Karpas-422 (cell line): ENCODE results near the gene CEP295NL. TPM values are rescaled to one million over a fixed set of nuclear protein-coding genes. Genes with fewer than 3 reads are reported as not detected.

ENCODE experiments used
- DNase-seq: peaks from one replicate; pipeline ENCODE4 v3.0.0-alpha.2; 2015
- H2AFZ ChIP-seq: fragments of 200-600 bp; sonication (generic); 2 replicates; pipeline ENCODE4 v1.6.1; 2014; ENCODE audit warnings: antibody characterized with exemption, low read length, mixed read lengths
- H3K27ac ChIP-seq: fragments of 200-600 bp; sonication (generic); 2 replicates; pipeline ENCODE4 v1.5.1; 2014; ENCODE audit warnings: mild to moderate bottlenecking, low read length, moderate library complexity
- H3K27me3 ChIP-seq: fragments of 200-600 bp; sonication (generic); 2 replicates; pipeline ENCODE4 v1.6.1; 2014; ENCODE audit warnings: low read length, mixed read lengths
- H3K36me3 ChIP-seq: fragments of 200-600 bp; sonication (generic); 2 replicates; pipeline ENCODE4 v1.6.1; 2014; ENCODE audit warnings: low read length, mixed read lengths; ENCODE audit not compliant: insufficient read depth
- H3K4me1 ChIP-seq: fragments of 200-600 bp; sonication (generic); 2 replicates; pipeline ENCODE4 v1.6.1; 2014; ENCODE audit warnings: mild to moderate bottlenecking, low read length, mixed read lengths
- H3K4me2 ChIP-seq: fragments of 200-600 bp; sonication (generic); 2 replicates; pipeline ENCODE4 v1.6.1; 2014; ENCODE audit warnings: low read length, low read depth, mild to moderate bottlenecking; ENCODE audit not compliant: poor library complexity, severe bottlenecking
- H3K4me3 ChIP-seq: fragments of 200-600 bp; sonication (generic); 2 replicates; pipeline ENCODE4 v1.5.1; 2014; ENCODE audit warnings: mild to moderate bottlenecking, antibody characterized with exemption, low read length, mixed read lengths
- H3K79me2 ChIP-seq: fragments of 200-600 bp; sonication (generic); 2 replicates; pipeline ENCODE4 v1.6.1; 2014; ENCODE audit warnings: mild to moderate bottlenecking, low read length, mixed read lengths
- H3K9ac ChIP-seq: fragments of 200-600 bp; sonication (generic); 2 replicates; pipeline ENCODE4 v1.6.0; 2014; ENCODE audit warnings: low read length
- H3K9me2 ChIP-seq: fragments of 200-600 bp; sonication (generic), shearing (Covaris generic); replicated peaks from 2 replicates; pipeline ENCODE4 v1.6.0; 2014; ENCODE audit warnings: mild to moderate bottlenecking, low read length, moderate library complexity; ENCODE audit not compliant: insufficient read depth
- H3K9me3 ChIP-seq: fragments of 300-700, 200-600 bp; sonication (generic); 2 replicates; pipeline ENCODE4 v1.6.1; 2014; ENCODE audit warnings: low read length, mixed read lengths
- H4K20me1 ChIP-seq: fragments of 200-600 bp; sonication (generic); 2 replicates; pipeline ENCODE4 v1.6.1; 2014; ENCODE audit warnings: mild to moderate bottlenecking, antibody characterized with exemption, low read length, low read depth; ENCODE audit not compliant: insufficient read depth
- total RNA-seq: library from RNA; depleted of rRNA; stranded (reverse); fragments of >200 nt; shearing (Covaris generic); gene quantifications from 2 replicates; pipeline ENCODE4 v1.2.3, GENCODE V29; 2014; ENCODE audit warnings: low replicate concordance; rRNA removed

Gene CEP295NL, protein sequence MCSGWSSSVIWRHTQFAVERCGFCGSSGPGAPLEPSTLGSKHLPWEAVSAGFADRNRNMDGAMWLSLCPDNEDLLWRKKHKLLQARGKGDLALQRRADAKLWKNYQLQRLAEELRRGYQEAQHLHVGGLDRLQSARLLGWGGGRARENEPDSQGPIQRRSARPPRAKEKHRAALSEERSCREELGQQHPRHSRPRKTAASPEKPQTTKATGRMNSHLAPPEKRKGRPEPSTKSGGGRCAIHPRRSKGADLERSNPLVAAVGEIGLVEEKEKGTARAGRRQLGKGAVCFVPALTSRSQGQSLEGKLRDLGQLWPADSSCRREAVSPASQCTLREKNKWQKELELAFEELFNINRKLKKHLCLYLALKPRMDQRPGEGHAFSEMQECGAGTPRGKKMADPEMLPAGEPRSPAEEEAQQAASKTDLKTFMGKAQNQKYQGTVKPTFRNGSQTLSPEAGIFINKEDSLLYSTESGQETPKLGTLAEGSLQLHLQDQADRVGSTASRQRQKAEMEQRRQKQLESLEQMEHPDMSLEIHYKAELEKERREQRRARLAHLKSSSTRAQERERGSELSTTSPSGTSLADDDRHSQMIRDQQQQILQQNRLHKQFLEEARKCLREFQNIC
- not detected in 2 replicates for total RNA-seq

GRCh38 chr17:78903101-78903779 lies at the start of gene CEP295NL:
Gene CEP295NL (minus strand): TSS chr17:78903201. CDS start chr17:78901828, 1,373 bp downstream.
- H3K9me2 ChIP-seq = no peaks in the 10 kb centered on the region
- no peak within 1 kb of the TSS for H3K27ac ChIP-seq
- no peak for DNase-seq
- no peak within 1 kb of the TSS for H3K4me2 ChIP-seq
- H3K9ac ChIP-seq = no peak within 1 kb of the TSS
- H3K36me3 ChIP-seq = no peaks in the 10 kb centered on the region
- H3K79me2 ChIP-seq = no peaks in the 10 kb centered on the region
- no peaks in the 10 kb centered on the region for H3K9me3 ChIP-seq
- no peaks in the 10 kb centered on the region for H3K4me1 ChIP-seq
- H3K27me3 ChIP-seq = no peaks in the 10 kb centered on the region
- H3K4me3 ChIP-seq = no peak within 1 kb of the TSS
- H4K20me1 ChIP-seq = no peaks in the 10 kb centered on the region
- no peak within 1 kb of the TSS for H2AFZ ChIP-seq

DNA sequence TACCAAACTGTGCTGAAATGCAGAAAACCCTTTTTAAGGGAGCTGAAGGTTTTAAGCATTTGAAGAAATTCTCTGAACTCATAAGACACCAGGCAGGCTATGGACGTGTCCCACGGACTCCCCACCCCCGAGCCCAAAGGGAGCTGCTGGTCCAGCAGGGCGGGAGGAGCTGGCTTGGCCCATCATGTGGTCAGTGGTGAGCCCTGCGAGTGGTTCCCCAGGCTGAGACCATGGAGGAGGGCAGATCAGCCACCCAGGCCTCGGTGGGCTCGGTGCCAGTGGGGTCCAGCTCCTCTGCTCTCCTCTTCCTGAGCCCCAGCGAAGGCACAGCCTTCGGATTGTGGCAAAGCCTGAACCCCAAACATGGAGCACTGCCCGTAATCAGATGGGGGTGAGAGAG lies 49.7 kb upstream of the CEP295NL start:
- Histone ChIP-seq H3K9me3 (peaks cover 12% of the 10 kb centered on the region), H4K20me1 (no peaks in the 10 kb centered on the region), H3K4me3 (no peak overlapping the region), H3K4me1 (no peaks in the 10 kb centered on the region), H3K79me2 (no peaks in the 10 kb centered on the region), H3K27ac (no peak overlapping the region), H2AFZ (no peak overlapping the region), H3K36me3 (no peaks in the 10 kb centered on the region), H3K9me2 (no peaks in the 10 kb centered on the region), H3K27me3 (no peaks in the 10 kb centered on the region; the same call in 1 of the 2 replicates), H3K4me2 (no peak overlapping the region), H3K9ac (no peak overlapping the region)
- no peak for DNase-seq

DNA sequence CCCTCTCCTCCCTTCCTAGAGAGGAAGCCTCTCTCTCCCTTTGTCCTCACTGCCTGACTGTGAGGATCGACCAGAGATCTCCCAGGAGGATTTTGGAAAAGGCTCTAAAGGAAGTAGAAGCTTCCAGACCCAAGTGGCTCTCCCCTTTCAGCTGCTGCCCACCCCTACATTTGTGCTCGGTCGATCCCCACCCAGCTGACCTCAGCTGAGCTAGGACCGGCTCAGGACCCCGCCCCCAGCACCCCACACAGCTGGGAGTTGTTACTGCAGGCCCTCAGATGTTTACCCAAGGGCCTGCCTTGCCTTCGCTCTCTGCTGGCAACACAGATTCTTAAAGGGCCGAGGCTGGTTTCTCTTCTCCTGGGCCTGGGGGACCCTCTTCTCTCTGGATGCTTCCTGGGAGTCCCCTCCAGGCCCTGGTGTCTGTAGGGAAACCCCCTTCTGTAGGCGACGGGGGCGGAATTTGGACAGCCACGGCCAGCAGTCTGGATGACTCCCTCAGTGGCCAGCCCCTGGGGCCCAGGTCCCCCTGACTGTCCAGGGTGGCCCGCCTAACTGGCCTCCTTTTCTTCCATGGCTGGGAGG lies 49.1 kb upstream of the CEP295NL start:
- no peak for DNase-seq
- no peak overlapping the region for H3K9ac ChIP-seq
- no peaks in the 10 kb centered on the region for H3K36me3 ChIP-seq
- no peaks in the 10 kb centered on the region for H3K9me2 ChIP-seq
- H3K4me3 ChIP-seq = no peak overlapping the region
- H3K27me3 ChIP-seq = no peaks in the 10 kb centered on the region; the same call in 1 of the 2 replicates
- no peak overlapping the region for H3K27ac ChIP-seq
- no peak overlapping the region for H3K4me2 ChIP-seq
- peaks cover 12% of the 10 kb centered on the region for H3K9me3 ChIP-seq
- no peaks in the 10 kb centered on the region for H3K79me2 ChIP-seq
- no peaks in the 10 kb centered on the region for H4K20me1 ChIP-seq
- no peak overlapping the region for H2AFZ ChIP-seq
- H3K4me1 ChIP-seq = no peaks in the 10 kb centered on the region

DNA sequence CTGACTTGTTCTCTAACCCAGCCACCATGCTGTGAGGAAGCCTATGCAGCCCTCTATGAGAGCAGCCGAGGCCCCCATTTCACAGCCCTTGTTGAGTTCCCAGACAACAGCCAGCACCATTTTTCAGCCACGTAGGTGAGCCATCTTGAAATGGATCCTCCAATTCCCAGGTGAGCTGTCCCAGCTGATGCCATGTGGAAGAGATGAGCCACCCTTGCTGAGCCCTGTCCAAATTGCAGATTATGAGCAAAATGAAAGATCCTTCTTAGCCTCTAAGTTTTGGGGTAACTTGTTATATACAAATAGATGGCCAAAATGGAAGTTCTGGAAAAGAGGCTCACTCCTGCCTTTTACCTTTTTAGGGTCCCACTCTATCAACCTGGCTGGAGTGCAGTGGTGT lies 47.9 kb upstream of the CEP295NL start:
- no peaks in the 10 kb centered on the region for H3K9me2 ChIP-seq
- no peak for DNase-seq
- no peaks in the 10 kb centered on the region for H4K20me1 ChIP-seq
- no peaks in the 10 kb centered on the region for H3K4me1 ChIP-seq
- no peak overlapping the region for H3K4me3 ChIP-seq
- no peak overlapping the region for H2AFZ ChIP-seq
- no peak overlapping the region for H3K9ac ChIP-seq
- H3K9me3 ChIP-seq = peaks cover 12% of the 10 kb centered on the region
- no peaks in the 10 kb centered on the region for H3K36me3 ChIP-seq
- no peaks in the 10 kb centered on the region for H3K79me2 ChIP-seq
- no peaks in the 10 kb centered on the region; the same call in 1 of the 2 replicates for H3K27me3 ChIP-seq
- H3K27ac ChIP-seq = no peak overlapping the region
- H3K4me2 ChIP-seq = no peak overlapping the region

DNA sequence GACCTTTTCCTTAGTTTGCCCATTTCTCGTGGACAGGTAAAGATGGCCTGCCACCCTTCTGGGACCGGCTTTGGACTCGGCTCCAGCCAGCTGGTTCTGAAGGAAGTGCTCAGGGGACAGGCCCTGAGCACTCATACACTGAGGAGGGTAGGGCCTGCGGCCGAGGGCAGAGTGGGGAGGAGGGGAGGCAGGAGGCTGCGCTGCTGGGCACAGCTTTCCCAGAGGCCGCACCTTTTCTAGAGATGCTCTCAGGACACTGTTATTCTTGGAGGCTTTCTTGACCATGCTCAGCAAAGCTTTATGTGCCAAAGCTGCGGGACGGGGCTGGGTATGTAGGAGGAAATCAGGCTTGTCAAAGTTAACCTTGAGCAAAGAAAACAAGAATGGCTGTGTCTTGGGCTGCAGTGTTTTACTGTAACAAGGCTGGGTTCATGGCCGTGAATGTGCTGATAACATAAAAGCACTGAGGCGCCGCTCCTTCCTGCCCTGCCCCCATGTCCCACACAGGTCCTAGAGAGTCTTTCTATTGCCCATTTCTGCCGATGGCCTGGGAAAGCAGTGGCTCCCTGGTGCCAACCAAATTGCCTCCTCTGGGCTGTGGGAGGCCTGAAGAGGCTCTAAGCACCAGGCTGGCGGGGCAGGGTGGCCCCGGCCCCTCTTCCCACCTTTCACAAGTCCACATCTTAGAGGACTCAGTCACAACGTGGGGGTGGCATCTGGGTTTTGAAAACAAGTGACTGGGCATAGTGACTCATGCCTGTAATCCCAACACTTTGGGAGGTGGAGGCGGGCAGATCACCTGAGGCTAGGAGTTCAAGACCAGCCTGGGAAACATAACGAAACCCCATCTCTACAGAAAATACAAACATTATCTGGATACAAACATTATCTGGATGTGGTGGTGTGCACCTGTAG lies 44.5 kb upstream of the CEP295NL start:
- peaks cover 12% of the 10 kb centered on the region for H3K9me3 ChIP-seq
- H4K20me1 ChIP-seq = no peaks in the 10 kb centered on the region
- H3K79me2 ChIP-seq = no peaks in the 10 kb centered on the region
- no peaks in the 10 kb centered on the region; the same call in 1 of the 2 replicates for H3K27me3 ChIP-seq
- H3K36me3 ChIP-seq = no peaks in the 10 kb centered on the region
- no peak overlapping the region for H3K4me3 ChIP-seq
- no peaks in the 10 kb centered on the region for H3K4me1 ChIP-seq
- H3K9me2 ChIP-seq = no peaks in the 10 kb centered on the region
- H3K9ac ChIP-seq = no peak overlapping the region
- no peak overlapping the region for H3K27ac ChIP-seq
- H3K4me2 ChIP-seq = no peak overlapping the region
- no peak overlapping the region for H2AFZ ChIP-seq
- DNase-seq = no peak

DNA sequence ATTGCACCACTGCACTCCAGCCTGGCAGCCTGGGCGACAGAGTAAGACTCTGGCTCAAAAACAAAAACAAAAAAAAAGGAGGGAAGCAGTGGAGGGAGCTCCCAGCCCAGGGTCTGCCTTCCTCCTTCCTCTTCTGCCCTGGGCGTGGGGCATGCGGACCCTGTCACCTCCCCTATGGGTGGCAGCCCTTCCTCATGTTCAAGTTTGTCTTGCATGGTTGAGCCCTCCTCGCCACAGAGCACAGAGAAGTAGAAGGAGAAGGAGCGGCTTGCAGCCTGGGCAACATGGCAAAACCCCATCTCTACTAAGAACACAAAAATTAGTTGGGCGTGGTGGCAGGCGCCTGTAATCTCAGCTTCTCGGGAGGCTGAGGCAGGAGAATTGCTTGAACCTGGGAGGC lies 43.6 kb upstream of the CEP295NL start:
- H3K4me1 ChIP-seq = no peaks in the 10 kb centered on the region
- H2AFZ ChIP-seq = no peak overlapping the region
- H3K9me2 ChIP-seq = no peaks in the 10 kb centered on the region
- no peaks in the 10 kb centered on the region for H3K79me2 ChIP-seq
- peaks cover 12% of the 10 kb centered on the region for H3K9me3 ChIP-seq
- no peak for DNase-seq
- no peaks in the 10 kb centered on the region for H3K36me3 ChIP-seq
- no peak overlapping the region for H3K9ac ChIP-seq
- H3K27me3 ChIP-seq = no peaks in the 10 kb centered on the region; the same call in 1 of the 2 replicates
- no peak overlapping the region for H3K4me3 ChIP-seq
- H4K20me1 ChIP-seq = no peaks in the 10 kb centered on the region
- H3K27ac ChIP-seq = no peak overlapping the region
- no peak overlapping the region for H3K4me2 ChIP-seq

GRCh38 chr17:78946131-78946530 lies 43.1 kb upstream of the CEP295NL start:
- Histone ChIP-seq H2AFZ (no peak overlapping the region), H3K36me3 (no peaks in the 10 kb centered on the region), H3K4me3 (no peak overlapping the region), H3K9ac (no peak overlapping the region), H3K9me2 (no peaks in the 10 kb centered on the region), H4K20me1 (no peaks in the 10 kb centered on the region), H3K4me1 (no peaks in the 10 kb centered on the region), H3K27ac (no peak overlapping the region), H3K27me3 (no peaks in the 10 kb centered on the region; the same call in 1 of the 2 replicates), H3K4me2 (no peak overlapping the region), H3K9me3 (peaks cover 8% of the 10 kb centered on the region), H3K79me2 (no peaks in the 10 kb centered on the region)
- no peak for DNase-seq
